ENCODE data around the gene IQGAP2.

The IQGAP2 gene

DNA sequence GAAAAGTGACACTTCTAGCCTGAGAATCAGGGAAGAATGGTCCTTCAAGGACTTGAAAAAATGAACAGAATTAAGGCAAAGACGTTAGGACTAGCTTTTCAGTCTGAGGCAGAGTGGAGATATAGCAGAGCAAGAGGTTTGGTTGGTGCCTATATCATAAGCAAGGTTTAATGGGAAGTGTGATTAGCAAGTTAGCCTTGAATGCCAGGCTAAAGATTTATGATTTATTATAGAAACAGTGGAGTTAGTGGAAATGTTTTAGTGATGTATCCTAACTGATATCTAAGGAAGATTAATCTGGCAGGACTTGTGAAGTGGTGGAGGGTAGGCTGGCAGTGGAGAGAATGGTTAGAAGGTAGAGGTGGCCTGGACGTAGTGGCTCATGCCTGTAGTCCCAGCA is 213.1 kb downstream of the IQGAP2 start:
- no peak for DNase-seq (ENCODE audit: low read depth)
- TF ChIP-seq, protein P1, sequence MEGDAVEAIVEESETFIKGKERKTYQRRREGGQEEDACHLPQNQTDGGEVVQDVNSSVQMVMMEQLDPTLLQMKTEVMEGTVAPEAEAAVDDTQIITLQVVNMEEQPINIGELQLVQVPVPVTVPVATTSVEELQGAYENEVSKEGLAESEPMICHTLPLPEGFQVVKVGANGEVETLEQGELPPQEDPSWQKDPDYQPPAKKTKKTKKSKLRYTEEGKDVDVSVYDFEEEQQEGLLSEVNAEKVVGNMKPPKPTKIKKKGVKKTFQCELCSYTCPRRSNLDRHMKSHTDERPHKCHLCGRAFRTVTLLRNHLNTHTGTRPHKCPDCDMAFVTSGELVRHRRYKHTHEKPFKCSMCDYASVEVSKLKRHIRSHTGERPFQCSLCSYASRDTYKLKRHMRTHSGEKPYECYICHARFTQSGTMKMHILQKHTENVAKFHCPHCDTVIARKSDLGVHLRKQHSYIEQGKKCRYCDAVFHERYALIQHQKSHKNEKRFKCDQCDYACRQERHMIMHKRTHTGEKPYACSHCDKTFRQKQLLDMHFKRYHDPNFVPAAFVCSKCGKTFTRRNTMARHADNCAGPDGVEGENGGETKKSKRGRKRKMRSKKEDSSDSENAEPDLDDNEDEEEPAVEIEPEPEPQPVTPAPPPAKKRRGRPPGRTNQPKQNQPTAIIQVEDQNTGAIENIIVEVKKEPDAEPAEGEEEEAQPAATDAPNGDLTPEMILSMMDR (conservative IDR thresholded peaks at IDR 0.05; ENCODE audit: low read length) = no peak

DNA sequence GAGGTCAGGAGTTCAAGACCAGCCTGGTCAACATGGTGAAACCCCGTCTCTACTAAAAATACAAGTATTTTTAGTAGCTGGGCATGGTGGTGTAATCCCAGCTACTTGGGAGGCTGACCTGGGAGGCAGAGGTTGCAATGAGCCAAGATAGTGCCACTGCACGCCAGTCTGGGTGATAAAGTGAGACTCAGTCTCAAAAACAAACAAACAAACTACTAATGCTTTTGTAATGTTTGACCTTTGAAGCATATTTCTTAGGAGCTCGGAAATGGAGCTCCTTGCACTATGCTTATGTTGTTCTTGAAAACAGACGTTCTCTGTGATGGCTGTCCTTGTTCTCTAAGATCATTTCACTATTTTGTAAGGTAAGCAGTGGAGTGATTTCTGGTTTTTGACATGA is 214.1 kb downstream of the IQGAP2 start:
- no peak for DNase-seq (ENCODE audit: low read depth)
- TF ChIP-seq, protein P1 (conservative IDR thresholded peaks at IDR 0.05; ENCODE audit: low read length) = no peak
- no peak overlapping the region for H3K4me3 ChIP-seq (ENCODE audit: low read length)

More for the DNA sequence above, 213.1 kb downstream of the IQGAP2 start:
- no peak overlapping the region for H3K4me3 ChIP-seq (ENCODE audit: low read length)

DNA sequence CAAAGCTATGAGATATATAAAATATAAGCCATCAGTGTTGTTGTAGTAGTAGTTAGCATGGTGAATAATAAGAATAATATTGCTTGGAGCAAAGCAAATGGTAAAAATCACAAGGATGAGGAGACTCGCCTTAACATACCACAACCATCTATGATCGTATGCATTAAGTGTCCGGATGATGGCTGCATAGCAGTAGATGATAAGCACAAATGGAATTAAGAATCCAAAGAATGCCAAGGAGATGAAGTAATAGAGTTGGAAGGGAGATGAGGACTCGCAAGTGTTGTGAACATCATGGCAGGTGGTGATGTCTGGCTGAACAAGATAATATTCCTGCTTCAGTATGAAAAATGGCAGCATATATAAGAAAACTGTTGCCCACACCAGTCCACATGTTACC is 214.6 kb downstream of the IQGAP2 start:
- TF ChIP-seq, protein P1 (conservative IDR thresholded peaks at IDR 0.05; ENCODE audit: low read length) = no peak
- peak; percentile 70 for DNase-seq (ENCODE audit: low read depth)
- H3K4me3 ChIP-seq (ENCODE audit: low read length) = no peak overlapping the region

DNA sequence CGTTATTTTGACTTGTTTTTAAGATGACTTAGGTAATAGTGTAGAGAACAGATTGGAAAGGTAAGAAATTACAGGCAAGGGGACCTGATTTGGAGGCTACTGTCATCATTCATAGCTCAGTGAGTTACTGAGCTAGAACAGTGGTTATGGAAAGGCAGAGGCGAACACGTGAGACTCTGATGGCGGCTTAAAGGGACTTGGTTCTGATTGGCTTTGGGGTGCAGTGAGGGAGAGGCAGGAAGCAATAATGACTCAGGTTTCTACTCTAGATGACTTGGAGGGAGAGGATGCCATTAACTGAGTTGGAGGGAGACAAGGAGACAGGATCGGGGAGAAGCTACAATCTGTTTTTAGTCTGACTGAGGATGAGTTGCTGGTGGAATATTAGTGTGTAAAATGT is 217.1 kb downstream of the IQGAP2 start:
- TF ChIP-seq, protein P1 (conservative IDR thresholded peaks at IDR 0.05; ENCODE audit: low read length) = no peak
- DNase-seq (ENCODE audit: low read depth) = no peak
- no peak overlapping the region for H3K4me3 ChIP-seq (ENCODE audit: low read length)

DNA sequence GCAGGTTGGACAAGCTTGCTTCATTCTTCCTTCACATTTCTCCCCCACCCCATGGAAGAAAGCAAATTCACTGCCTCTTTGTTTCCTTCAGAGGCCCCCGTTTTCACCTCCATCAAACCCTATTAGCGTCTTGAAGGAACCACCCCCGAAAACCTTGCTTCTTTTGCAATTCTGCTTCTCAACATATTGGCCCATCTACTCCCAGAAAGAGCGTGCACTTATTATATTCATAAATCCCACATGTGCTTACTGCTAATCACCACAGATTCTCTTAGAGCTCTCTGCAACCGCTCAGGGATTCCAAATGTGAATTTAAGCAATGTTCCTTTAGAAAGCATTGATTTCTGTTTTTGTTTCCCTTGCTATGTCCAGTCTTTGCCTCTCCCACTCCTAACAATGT is 219.0 kb downstream of the IQGAP2 start:
- peak overlapping the region; percentile 19 for H3K4me3 ChIP-seq (ENCODE audit: low read length)
- TF ChIP-seq, protein P1 (conservative IDR thresholded peaks at IDR 0.05; ENCODE audit: low read length) = no peak; the same call in 1 of the 2 replicates
- no peak for DNase-seq (ENCODE audit: low read depth)

DNA sequence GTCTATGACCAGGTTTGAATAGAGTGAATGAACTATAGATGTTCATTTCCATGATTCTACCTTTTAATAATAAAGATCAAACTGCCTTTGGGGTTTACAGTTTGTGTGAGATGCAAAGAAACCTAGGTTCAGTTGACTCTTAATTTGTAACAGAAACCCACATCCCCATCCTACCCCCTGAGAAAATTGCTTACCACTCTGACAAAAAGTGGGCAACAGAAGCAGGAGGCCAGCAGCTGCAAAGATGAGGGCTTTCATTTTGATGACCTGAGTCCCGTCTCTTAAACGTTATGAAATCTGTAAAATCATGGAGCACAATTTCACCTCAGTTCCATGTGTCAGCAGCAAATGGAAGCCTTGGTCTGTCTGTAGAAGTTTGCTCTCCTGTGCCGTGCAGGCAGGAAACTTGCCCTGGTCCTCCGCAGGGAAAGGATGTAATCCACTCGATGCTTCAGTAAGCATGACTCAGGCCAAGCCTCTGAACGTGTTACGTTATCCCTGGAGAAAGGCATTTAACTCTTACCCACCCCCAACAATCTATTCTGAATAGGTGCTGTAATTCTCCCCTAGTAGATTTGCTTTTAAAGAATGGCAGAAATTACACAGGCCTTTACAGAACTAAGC is 220.0 kb downstream of the IQGAP2 start, which contains the start of gene F2RL2:
F2RL2 (minus strand) TSS at position 431 of the 624 bp plus-strand sequence; CDS start at position 258, 173 bp downstream.
- TF ChIP-seq, protein P1 (conservative IDR thresholded peaks at IDR 0.05; ENCODE audit: low read length) = no peak
- peak; percentile 64 for DNase-seq (ENCODE audit: low read depth)
- peak within 1 kb of the TSS; percentile 33 for H3K4me3 ChIP-seq (ENCODE audit: low read length)

DNA sequence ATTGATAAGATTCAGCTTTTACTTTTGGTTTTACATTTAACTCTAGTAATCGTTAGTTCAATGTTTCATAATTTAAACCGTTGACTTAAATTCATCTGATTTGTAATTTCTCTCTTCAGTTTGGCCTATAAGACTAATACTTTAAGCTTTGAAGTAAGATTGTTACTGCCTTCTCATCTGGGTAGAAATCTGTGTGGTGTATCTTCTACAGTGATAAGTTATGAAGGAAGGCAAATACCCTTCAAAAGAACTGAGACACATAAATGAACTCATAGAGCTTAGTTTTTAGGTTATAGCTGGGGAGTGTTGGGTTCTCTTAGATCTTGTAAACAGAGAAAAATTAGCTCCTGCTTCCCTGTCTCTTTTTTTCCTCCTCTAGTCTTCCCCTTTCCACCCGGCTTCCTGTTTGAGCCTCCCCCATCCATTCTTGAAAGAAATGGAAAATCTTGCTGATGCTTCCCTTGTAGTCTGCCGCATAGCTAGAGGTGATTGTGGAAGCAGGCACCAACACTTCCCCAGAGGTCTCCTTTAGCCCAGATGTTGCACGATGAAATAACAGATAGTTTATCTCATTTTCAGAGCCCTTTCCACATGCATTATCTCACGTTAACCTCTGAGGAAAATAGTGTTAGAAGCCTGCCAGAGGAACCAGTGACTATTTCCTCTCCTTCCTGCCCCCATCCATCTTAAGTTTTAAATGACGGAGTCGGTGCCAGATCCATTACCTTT is 222.2 kb downstream of the IQGAP2 start:
- no peak overlapping the region for H3K4me3 ChIP-seq (ENCODE audit: low read length)
- TF ChIP-seq, protein P1 (conservative IDR thresholded peaks at IDR 0.05; ENCODE audit: low read length) = no peak
- no peak for DNase-seq (ENCODE audit: low read depth)

All from AG10803 (cell line).